ENCODE results near the gene CYP4F8. TPM values are rescaled to one million over a fixed set of nuclear protein-coding genes. Genes with fewer than 3 reads are reported as not detected.
A peak's percentile ranks its signal among the peaks of the same experiment; 100 is the strongest.

Gene CYP4F8, protein sequence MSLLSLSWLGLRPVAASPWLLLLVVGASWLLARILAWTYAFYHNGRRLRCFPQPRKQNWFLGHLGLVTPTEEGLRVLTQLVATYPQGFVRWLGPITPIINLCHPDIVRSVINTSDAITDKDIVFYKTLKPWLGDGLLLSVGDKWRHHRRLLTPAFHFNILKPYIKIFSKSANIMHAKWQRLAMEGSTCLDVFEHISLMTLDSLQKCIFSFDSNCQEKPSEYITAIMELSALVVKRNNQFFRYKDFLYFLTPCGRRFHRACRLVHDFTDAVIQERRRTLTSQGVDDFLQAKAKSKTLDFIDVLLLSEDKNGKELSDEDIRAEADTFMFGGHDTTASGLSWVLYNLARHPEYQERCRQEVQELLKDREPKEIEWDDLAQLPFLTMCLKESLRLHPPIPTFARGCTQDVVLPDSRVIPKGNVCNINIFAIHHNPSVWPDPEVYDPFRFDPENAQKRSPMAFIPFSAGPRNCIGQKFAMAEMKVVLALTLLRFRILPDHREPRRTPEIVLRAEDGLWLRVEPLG
- total RNA-seq (not detected), polyA plus RNA-seq (not detected)

DNA sequence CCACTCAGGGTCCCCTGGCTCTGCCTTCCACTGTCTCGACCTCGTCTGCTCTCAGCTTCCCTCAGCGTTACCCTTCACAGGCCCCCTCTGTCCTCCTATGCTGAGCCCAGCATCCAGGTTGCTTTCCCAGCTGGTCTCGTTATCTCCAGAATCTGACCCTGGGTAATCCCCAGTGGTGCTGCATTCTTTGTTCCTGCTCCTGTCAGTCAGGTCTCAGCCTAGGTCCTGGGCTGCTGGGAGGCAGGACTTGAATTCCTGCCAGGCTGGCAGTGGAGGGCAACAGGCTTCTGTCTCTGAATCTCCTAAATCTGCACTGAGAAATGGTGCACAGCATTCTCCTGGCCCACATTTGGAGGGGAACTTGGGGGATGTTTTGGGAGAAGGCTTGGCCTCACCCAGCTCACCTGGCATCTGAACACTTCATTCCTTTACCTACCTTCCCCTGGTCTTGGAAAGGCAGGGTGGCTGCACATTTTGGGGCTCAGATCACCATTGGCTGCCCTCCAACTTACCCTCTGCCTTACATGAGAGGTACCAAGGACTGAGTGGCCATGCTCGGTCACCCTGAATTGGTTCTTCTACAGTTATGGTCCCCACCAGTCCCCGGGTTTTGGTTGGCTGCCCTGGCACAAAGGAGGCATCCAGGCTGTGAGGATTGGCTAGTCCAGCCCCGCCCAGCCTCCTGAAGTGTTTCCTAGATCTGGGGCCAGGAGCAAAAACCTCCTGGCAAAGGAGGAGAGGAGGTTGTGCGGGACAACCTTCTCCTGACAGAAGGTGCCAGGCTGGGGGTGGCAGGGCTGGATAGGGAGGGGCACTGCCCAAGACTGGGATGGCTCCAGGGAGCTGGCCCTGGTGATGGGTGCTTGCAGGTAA, at the start of gene CYP4F8:
TSS of gene CYP4F8 (plus strand) at position 712 of the 873 bp plus-strand sequence. CDS start 399 bp downstream, outside the sequence.
- no peak within 1 kb of the TSS for H3K27ac Mint-ChIP-seq
- no peak for ATAC-seq (ENCODE audit: low read depth in 2 of 2)

DNA sequence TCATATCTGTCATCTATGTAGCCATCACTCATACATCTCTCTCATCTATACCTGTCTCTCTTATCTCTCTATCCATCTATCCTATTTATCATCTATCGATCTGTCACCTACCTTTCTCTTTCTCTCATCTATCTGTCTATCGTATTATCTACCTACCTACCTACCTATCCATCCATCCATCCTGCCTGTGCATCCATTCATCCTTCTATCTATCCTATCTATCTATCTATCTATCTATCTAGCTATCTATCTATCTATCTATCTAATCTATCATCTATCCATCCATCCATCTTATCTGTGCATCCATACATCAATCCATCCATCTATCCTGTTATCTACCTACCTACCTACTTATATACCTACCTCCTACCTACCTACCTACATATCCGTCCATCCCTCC, 44.6 kb upstream of the CYP4F8 start:
- H3K27ac ChIP-seq (ENCODE audit: insufficient read depth, low read length, poor library complexity, severe bottlenecking) = no peak overlapping the region
- no peaks in the 10 kb centered on the region for H3K36me3 Mint-ChIP-seq
- no peaks in the 10 kb centered on the region for H3K9me3 ChIP-seq (ENCODE audit: control insufficient read depth in 2 of 2, low read length in 2 of 2)
- H3K4me3 Mint-ChIP-seq = no peak overlapping the region
- ATAC-seq (ENCODE audit: low read depth in 2 of 2) (no peak), DNase-seq (no peak)
- H3K27ac Mint-ChIP-seq = no peak overlapping the region
- H3K9me3 Mint-ChIP-seq = peaks cover 0 to 4% (median 0%) of the 10 kb centered on the region in 7 donors
- no peak overlapping the region for H3K4me3 ChIP-seq (ENCODE audit: low read depth, low read length)
- H3K27me3 Mint-ChIP-seq = peaks cover 32% of the 10 kb centered on the region
- peaks cover 2% of the 10 kb centered on the region for H3K27me3 ChIP-seq (ENCODE audit: control insufficient read depth, insufficient read depth, low read length)
- no peaks in the 10 kb centered on the region for H3K4me1 ChIP-seq (ENCODE audit: control insufficient read depth, insufficient read depth, low read length, poor library complexity, severe bottlenecking)
- H3K36me3 ChIP-seq (ENCODE audit: control insufficient read depth, insufficient read depth, low read length) = no peaks in the 10 kb centered on the region
- no peaks in the 10 kb centered on the region for H3K4me1 Mint-ChIP-seq

More for the DNA sequence above, at the start of gene CYP4F8:
- no peaks in the 10 kb centered on the region for H3K27me3 ChIP-seq (ENCODE audit: control insufficient read depth, insufficient read depth, low read length)
- H3K4me1 Mint-ChIP-seq = no peaks in the 10 kb centered on the region
- H3K9me3 Mint-ChIP-seq = peaks cover 0 to 6% (median 0%) of the 10 kb centered on the region in 7 donors
- no peak for DNase-seq
- H3K4me1 ChIP-seq (ENCODE audit: control insufficient read depth, insufficient read depth, low read length, poor library complexity, severe bottlenecking) = no peaks in the 10 kb centered on the region
- H3K27ac ChIP-seq (ENCODE audit: insufficient read depth, low read length, poor library complexity, severe bottlenecking) = no peak within 1 kb of the TSS
- no peaks in the 10 kb centered on the region for H3K9me3 ChIP-seq (ENCODE audit: control insufficient read depth in 2 of 2, low read length in 2 of 2)
- H3K4me3 Mint-ChIP-seq = no peak within 1 kb of the TSS
- no peaks in the 10 kb centered on the region for H3K36me3 Mint-ChIP-seq
- peaks cover 10% of the 10 kb centered on the region for H3K27me3 Mint-ChIP-seq
- no peaks in the 10 kb centered on the region for H3K36me3 ChIP-seq (ENCODE audit: control insufficient read depth, insufficient read depth, low read length)
- H3K4me3 ChIP-seq (ENCODE audit: low read depth, low read length) = no peak within 1 kb of the TSS

DNA sequence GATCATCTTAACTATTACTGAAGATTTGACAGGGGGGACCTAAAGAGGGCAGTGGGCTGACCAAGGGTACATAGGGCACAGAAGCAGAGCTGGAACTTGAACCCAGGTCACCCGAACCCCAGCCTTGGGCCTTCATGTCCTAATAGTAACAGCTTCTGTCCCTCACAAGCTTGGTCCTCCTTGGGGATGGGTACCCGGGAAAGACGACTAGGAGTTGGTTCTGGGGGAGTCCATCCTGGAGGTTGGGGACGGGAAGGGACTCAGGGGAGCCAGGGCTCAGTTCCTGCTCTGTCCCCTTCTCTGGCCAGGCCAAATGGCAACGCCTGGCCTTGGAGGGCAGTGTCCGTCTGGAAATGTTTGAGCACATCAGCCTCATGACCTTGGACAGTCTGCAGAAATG, 39.6 kb upstream of the CYP4F8 start:
- H3K4me1 ChIP-seq (ENCODE audit: control insufficient read depth, insufficient read depth, low read length, poor library complexity, severe bottlenecking) = no peaks in the 10 kb centered on the region
- no peak overlapping the region for H3K27ac ChIP-seq (ENCODE audit: insufficient read depth, low read length, poor library complexity, severe bottlenecking)
- H3K9me3 ChIP-seq (ENCODE audit: control insufficient read depth in 2 of 2, low read length in 2 of 2) = no peaks in the 10 kb centered on the region
- no peaks in the 10 kb centered on the region for H3K4me1 Mint-ChIP-seq
- DNase-seq = no peak
- H3K9me3 Mint-ChIP-seq = peaks cover 0 to 2% (median 0%) of the 10 kb centered on the region in 7 donors
- no peak for ATAC-seq (ENCODE audit: low read depth in 2 of 2)
- no peak overlapping the region for H3K27ac Mint-ChIP-seq
- H3K36me3 Mint-ChIP-seq = no peaks in the 10 kb centered on the region
- peaks cover 14% of the 10 kb centered on the region for H3K27me3 Mint-ChIP-seq
- H3K27me3 ChIP-seq (ENCODE audit: control insufficient read depth, insufficient read depth, low read length) = peaks cover 2% of the 10 kb centered on the region
- H3K4me3 Mint-ChIP-seq = no peak overlapping the region
- no peaks in the 10 kb centered on the region for H3K36me3 ChIP-seq (ENCODE audit: control insufficient read depth, insufficient read depth, low read length)
- H3K4me3 ChIP-seq (ENCODE audit: low read depth, low read length) = no peak overlapping the region

DNA sequence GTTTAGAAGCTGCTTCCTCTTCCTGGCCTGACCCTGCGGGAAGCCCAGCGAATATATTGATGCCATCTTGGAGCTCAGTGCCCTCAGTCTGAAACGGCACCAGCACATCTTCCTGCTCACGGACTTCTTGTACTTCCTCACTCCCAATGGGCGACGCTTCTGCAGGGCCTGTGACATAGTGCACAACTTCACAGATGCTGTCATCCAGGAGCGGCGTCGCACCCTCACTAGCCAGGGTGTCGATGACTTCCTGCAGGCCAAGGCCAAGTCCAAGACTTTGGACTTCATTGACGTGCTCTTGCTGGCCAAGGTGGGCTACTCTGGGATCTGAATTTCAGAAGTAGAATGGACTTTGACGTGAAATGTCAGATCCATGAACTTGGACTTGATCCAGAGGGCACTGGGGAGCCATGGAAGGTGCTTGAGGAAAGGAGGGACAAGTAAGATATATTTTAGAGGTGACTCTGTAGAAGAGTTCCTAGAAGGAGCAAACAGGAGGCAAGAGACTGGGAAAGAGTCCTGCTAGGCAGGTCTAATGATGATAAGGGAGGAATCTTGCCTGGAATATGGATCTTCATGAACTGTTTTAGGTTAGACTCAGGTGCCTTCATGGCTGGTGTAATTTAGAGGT, 38.4 kb upstream of the CYP4F8 start:
- ATAC-seq (ENCODE audit: low read depth in 2 of 2) (no peak), DNase-seq (no peak)
- H3K4me3 ChIP-seq (ENCODE audit: low read depth, low read length) = no peak overlapping the region
- H3K27ac ChIP-seq (ENCODE audit: insufficient read depth, low read length, poor library complexity, severe bottlenecking) = no peak overlapping the region
- Mint-ChIP-seq H3K36me3 (no peaks in the 10 kb centered on the region), H3K4me3 (no peak overlapping the region), H3K4me1 (no peaks in the 10 kb centered on the region), H3K27ac (no peak overlapping the region), H3K9me3 (peaks cover 0 to 2% (median 0%) of the 10 kb centered on the region in 7 donors), H3K27me3 (peaks cover 13% of the 10 kb centered on the region)
- no peaks in the 10 kb centered on the region for H3K36me3 ChIP-seq (ENCODE audit: control insufficient read depth, insufficient read depth, low read length)
- no peaks in the 10 kb centered on the region for H3K9me3 ChIP-seq (ENCODE audit: control insufficient read depth in 2 of 2, low read length in 2 of 2)
- H3K4me1 ChIP-seq (ENCODE audit: control insufficient read depth, insufficient read depth, low read length, poor library complexity, severe bottlenecking) = no peaks in the 10 kb centered on the region
- peaks cover 2% of the 10 kb centered on the region for H3K27me3 ChIP-seq (ENCODE audit: control insufficient read depth, insufficient read depth, low read length)

DNA sequence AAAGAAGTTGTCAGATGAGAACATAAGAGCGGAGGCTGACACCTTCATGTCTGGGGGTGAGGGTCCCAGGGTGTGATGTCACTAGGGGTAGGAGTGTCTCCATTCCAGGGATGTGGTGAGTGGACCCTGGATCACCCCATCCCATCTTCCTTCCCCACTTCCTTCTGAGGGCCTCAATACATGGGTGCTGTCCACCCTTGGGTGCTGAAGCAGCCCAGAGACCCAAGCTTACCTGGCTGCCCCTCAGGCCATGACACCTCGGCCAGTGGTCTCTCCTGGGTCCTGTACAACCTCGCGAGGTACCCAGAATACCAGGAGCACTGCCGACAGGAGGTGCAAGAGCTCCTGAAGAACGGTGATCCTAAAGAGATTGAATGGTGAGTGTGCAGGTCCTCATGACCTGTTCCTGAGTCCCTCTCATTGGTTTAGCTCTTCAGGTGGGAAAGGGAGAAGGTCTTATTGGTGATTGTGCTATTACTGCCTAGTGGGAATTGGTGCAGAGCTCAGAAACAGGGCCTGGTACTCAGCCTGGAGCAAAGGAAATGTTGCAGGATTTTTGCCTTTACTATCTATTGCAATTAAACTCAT, 37.7 kb upstream of the CYP4F8 start:
- H3K9me3 ChIP-seq (ENCODE audit: control insufficient read depth in 2 of 2, low read length in 2 of 2) = no peaks in the 10 kb centered on the region
- H3K27ac ChIP-seq (ENCODE audit: insufficient read depth, low read length, poor library complexity, severe bottlenecking) = no peak overlapping the region
- peaks cover 2% of the 10 kb centered on the region for H3K27me3 ChIP-seq (ENCODE audit: control insufficient read depth, insufficient read depth, low read length)
- DNase-seq = no peak
- peaks cover 0 to 2% (median 0%) of the 10 kb centered on the region in 7 donors for H3K9me3 Mint-ChIP-seq
- no peaks in the 10 kb centered on the region for H3K36me3 Mint-ChIP-seq
- ATAC-seq (ENCODE audit: low read depth in 2 of 2) = no peak
- H3K4me1 ChIP-seq (ENCODE audit: control insufficient read depth, insufficient read depth, low read length, poor library complexity, severe bottlenecking) = no peaks in the 10 kb centered on the region
- no peak overlapping the region for H3K4me3 Mint-ChIP-seq
- no peaks in the 10 kb centered on the region for H3K4me1 Mint-ChIP-seq
- no peak overlapping the region for H3K4me3 ChIP-seq (ENCODE audit: low read depth, low read length)
- no peak overlapping the region for H3K27ac Mint-ChIP-seq
- no peaks in the 10 kb centered on the region for H3K36me3 ChIP-seq (ENCODE audit: control insufficient read depth, insufficient read depth, low read length)
- H3K27me3 Mint-ChIP-seq = peaks cover 11% of the 10 kb centered on the region

DNA sequence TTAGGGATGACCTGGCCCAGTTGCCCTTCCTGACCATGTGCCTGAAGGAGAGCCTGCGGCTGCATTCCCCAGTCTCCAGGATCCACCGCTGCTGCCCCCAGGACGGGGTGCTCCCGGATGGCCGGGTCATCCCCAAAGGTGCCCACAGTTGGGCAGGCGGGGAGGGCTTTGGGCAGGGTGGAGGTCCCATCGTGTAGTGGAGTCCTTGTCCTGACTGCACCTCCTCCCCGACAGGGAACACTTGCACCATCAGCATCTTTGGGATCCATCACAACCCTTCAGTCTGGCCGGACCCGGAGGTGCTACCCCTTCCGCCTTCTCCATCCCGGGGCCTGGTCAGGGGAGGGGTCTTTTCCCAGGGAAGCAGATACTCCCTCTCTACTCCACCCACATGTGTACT, 31.7 kb upstream of the CYP4F8 start:
- Histone ChIP-seq H3K36me3 (ENCODE audit: control insufficient read depth, insufficient read depth, low read length) (no peaks in the 10 kb centered on the region), H3K27me3 (ENCODE audit: control insufficient read depth, insufficient read depth, low read length) (no peaks in the 10 kb centered on the region), H3K4me1 (ENCODE audit: control insufficient read depth, insufficient read depth, low read length, poor library complexity, severe bottlenecking) (peaks cover 5% of the 10 kb centered on the region), H3K4me3 (ENCODE audit: low read depth, low read length) (no peak overlapping the region), H3K9me3 (ENCODE audit: control insufficient read depth in 2 of 2, low read length in 2 of 2) (no peaks in the 10 kb centered on the region), H3K27ac (ENCODE audit: insufficient read depth, low read length, poor library complexity, severe bottlenecking) (no peak overlapping the region)
- H3K4me3 Mint-ChIP-seq = no peak overlapping the region
- no peaks in the 10 kb centered on the region for H3K9me3 Mint-ChIP-seq
- no peak overlapping the region for H3K27ac Mint-ChIP-seq
- no peak for ATAC-seq (ENCODE audit: low read depth in 2 of 2)
- DNase-seq = no peak
- H3K4me1 Mint-ChIP-seq = peaks cover 0 to 7% (median 3%) of the 10 kb centered on the region in 4 donors
- H3K27me3 Mint-ChIP-seq = peaks cover 37% of the 10 kb centered on the region
- H3K36me3 Mint-ChIP-seq = peaks cover 4% of the 10 kb centered on the region

DNA sequence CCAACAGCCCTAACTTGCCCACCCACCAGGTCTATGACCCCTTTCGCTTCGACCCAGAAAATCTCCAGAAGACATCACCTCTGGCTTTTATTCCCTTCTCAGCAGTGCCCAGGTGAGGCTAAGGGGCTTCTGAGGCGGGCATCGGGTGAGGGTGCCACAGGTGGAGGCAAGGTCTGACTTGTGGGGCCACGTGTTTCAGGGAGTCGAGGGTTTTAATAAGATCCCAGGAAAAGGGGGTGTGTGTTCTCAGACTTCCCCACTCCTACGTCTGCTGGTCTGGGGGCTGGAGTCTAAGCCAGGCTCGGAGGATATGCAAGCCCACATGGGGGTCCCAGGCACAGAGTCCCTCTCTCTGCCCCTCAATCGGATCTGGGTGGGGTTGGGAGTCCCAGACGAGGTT, 30.9 kb upstream of the CYP4F8 start:
- H3K4me1 Mint-ChIP-seq = peaks cover 0 to 7% (median 3%) of the 10 kb centered on the region in 4 donors
- H3K27ac Mint-ChIP-seq = no peak overlapping the region
- no peak overlapping the region for H3K27ac ChIP-seq (ENCODE audit: insufficient read depth, low read length, poor library complexity, severe bottlenecking)
- no peak for DNase-seq
- peaks cover 4% of the 10 kb centered on the region for H3K36me3 Mint-ChIP-seq
- peaks cover 5% of the 10 kb centered on the region for H3K4me1 ChIP-seq (ENCODE audit: control insufficient read depth, insufficient read depth, low read length, poor library complexity, severe bottlenecking)
- no peaks in the 10 kb centered on the region for H3K27me3 ChIP-seq (ENCODE audit: control insufficient read depth, insufficient read depth, low read length)
- H3K36me3 ChIP-seq (ENCODE audit: control insufficient read depth, insufficient read depth, low read length) = no peaks in the 10 kb centered on the region
- no peaks in the 10 kb centered on the region for H3K9me3 ChIP-seq (ENCODE audit: control insufficient read depth in 2 of 2, low read length in 2 of 2)
- H3K9me3 Mint-ChIP-seq = no peaks in the 10 kb centered on the region
- H3K27me3 Mint-ChIP-seq = peaks cover 40% of the 10 kb centered on the region
- H3K4me3 ChIP-seq (ENCODE audit: low read depth, low read length) = no peak overlapping the region
- H3K4me3 Mint-ChIP-seq = peak overlapping the region in 2 of 4 donors; percentile 13 to 58
- no peak for ATAC-seq (ENCODE audit: low read depth in 2 of 2)

Data from CD4-positive, CD25-positive, alpha-beta regulatory T cell (primary cell).